Subcutaneous adipose tissue (tissue), 4 donors: ENCODE measurements around the gene DAP. TPM values are rescaled to one million over a fixed set of nuclear protein-coding genes. Genes with fewer than 3 reads are reported as not detected.

Experiments used
- total RNA-seq, 4 donors: library from RNA; depleted of rRNA; stranded (reverse); fragments of >200 nt; gene quantifications; one replicate each; pipeline ENCODE4 v1.1.0, GENCODE V29; 2016
- TF ChIP-seq, protein P1 (sequence below): fragments of 450-650 bp; IDR thresholded peaks from one replicate; pipeline ENCODE4 v1.5.1; 2016; ENCODE audit warnings: low read depth, mild to moderate bottlenecking, control low read depth, antibody characterized with exemption, moderate library complexity

DAP gene
- total RNA-seq, 4 donors from 2014 or later, result 52.9 to 56.7 (median 53.6) TPM

DNA sequence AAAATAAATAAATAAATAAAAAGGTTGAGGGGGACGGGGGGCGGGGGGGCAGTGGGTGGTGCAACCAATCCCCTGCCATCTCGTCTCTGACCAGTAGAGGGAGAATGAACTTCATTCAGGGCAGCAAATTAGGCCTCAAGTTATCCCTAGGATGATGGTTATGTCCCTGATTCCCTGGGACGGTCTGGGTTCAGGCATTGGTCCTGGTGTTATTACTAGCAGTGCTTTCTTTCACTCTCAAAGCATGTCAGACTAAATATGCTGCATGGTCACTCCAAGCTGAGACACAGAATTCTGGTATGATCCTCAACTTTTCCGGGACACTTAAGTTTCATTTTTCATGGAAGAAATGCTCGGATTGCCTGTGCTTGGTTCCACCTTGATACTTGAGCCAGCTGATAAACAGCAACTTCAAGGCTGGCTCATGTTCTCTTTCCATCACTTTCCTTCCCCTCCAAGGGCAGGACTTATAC, 59.4 kb downstream of the DAP start:
- TF ChIP-seq, protein P1, sequence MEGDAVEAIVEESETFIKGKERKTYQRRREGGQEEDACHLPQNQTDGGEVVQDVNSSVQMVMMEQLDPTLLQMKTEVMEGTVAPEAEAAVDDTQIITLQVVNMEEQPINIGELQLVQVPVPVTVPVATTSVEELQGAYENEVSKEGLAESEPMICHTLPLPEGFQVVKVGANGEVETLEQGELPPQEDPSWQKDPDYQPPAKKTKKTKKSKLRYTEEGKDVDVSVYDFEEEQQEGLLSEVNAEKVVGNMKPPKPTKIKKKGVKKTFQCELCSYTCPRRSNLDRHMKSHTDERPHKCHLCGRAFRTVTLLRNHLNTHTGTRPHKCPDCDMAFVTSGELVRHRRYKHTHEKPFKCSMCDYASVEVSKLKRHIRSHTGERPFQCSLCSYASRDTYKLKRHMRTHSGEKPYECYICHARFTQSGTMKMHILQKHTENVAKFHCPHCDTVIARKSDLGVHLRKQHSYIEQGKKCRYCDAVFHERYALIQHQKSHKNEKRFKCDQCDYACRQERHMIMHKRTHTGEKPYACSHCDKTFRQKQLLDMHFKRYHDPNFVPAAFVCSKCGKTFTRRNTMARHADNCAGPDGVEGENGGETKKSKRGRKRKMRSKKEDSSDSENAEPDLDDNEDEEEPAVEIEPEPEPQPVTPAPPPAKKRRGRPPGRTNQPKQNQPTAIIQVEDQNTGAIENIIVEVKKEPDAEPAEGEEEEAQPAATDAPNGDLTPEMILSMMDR, result no peak

DNA sequence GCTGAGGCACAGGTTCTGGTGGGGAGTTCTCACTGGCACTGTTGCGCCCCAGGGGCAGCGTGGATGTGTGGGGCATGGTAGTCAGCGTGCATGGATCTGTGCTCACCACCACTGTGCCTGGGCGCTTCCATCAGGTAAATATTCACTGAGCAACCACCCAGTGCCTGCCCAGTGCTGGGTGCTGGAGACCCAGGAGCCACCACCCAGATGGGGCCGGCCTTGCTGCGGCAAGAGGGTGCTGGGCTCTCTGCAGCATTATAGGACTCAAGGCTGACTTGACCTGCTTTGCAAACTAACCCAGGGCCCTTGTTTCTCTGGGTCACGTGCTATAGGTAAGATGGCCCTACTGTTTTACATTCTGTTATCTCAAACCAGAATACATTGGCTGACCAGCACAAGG, 60.5 kb downstream of the DAP start:
- TF ChIP-seq, protein P1, result no peak

DNA sequence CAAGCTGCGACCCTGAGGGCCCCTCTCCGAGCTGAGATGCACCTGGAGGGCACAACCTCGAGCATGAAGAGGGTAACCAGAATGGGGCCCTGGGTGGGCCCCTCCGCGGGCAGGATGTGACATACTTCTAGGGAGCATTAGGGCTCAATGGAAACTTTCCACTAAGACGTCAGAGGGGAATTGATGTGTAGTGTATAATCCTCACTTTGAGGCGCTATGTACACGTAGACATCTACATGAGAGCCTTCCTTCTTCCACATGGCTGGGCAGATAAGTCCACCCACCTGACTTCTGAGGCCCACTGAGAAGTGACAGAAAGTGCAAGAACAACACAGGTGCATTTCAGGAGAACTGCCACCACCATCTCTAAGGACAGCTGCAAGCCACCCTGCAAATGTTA, 61.0 kb downstream of the DAP start:
- TF ChIP-seq, protein P1, result no peak

DNA sequence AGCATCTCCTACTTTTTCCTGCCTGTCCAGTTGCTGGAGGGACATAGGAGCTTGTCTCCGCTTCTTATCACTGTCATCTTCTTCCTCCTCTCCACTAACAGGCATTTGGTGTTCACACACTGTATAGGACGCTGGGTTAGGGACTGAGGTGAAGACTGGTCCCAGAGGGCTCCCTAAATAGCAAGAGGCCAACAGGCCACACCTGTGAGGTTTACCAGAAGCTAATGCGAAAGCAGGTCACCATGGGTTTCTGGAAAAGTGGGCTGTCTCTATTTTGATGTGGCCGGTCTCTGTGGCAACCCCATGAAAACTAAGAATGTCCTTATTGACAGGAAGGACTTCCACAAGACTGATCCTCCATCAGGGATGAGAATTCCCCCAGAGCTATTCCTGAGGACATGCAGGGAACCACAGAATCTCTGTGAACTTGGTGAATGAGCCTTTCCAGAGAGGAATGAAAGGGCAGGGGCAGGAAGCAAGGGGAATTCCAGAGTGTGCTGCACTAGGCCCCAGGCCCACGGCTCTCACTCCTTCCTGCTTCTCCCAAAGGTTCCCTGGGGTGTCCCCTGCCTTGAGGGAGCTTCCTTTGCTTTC, 61.7 kb downstream of the DAP start:
- TF ChIP-seq, protein P1, result no peak

DNA sequence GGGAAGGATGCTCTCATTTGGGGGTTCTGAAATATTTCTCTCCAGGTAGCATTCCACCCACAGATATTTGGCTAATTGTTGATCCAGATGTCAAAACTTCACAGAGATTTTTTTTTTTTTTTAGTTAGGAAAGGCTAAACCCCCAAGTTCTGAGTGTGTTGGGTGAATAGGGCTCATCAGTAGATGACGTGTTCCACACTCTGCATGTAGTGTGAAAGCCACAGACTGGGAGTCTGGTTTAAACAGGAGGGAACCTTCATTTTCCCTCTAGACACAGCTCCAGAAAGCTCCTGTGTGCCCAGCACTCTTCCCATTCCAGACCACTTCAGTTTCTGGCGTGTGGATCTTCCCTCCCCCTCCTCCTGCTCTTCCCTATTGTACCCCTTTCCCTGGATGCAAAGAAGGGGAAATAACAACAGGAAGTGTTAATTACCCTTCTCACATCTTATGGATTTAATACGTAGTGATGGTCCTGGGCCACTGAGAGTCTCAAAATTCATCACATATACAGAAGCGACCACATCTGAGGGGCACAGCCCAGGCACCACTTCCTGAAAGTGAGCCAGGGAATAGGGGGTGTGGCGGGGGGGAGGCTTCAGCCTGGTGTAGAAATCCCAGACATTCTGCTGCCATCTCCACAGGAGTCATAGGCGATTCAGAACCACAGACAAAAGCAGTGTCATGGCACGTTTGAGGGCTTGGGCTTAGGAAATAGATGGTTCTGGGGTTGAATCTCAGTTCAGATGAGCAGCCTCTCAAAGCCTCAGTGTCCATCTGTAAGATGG, 65.1 kb downstream of the DAP start:
- TF ChIP-seq, protein P1, result no peak

DNA sequence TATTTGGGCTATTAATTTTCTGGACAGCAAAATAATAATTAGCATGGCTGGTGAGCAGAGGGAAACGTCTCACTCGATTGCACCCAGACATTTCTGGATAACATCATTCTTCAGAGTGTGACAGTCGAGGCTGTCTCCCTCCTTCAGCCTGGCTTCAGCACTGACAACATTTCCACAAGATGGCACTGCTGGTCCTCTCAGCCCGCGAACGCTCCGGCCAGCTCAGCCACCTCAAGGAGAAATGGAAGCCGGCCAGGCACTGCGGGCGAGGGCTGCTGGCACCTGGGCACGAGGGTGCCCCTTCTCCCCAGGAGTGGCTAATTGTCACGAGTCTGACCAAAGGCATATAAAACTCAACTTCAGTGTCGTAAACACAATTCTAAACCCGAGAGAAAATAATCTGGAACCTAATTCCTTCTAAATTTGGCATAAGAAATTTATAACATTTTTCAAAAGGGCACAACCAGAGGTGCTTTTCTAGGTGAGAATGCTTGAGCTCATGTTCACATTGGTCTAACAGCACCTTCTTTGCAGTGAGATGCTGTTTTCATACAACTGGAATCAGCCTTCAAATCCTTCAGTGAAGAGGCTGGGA, 65.9 kb downstream of the DAP start:
- TF ChIP-seq, protein P1, result no peak
